KOPT-K1 (cell line): Measurements from ENCODE around the gene PLCD1.
"Not testable (repeated sequence)": the region's sequence is repeated elsewhere in the genome, so short reads cannot be mapped to it uniquely, and the experiment has no call there.

Experiments
- H3K27ac ChIP-seq: fragments of 200-600 bp; sonication (generic); 2 replicates; pipeline ENCODE4 v1.5.1; 2016; ENCODE audit warnings: antibody characterized with exemption, mild to moderate bottlenecking, low read depth, low read length; ENCODE audit not compliant: poor library complexity, severe bottlenecking
- H3K36me3 ChIP-seq: fragments of 200-600 bp; sonication (generic); 2 replicates; pipeline ENCODE4 v1.5.1; 2017; ENCODE audit warnings: antibody characterized with exemption, mild to moderate bottlenecking, low read length, moderate library complexity; ENCODE audit not compliant: insufficient read depth
- H3K9me3 ChIP-seq: fragments of 200-600 bp; sonication (generic); 2 replicates; pipeline ENCODE4 v1.5.1; 2017; ENCODE audit warnings: antibody characterized with exemption, low read length, mild to moderate bottlenecking; ENCODE audit not compliant: insufficient read depth, poor library complexity, severe bottlenecking

Gene PLCD1

GRCh38 chr3:38029400-38030125, at the start of gene PLCD1:
PLCD1 (minus strand) TSS chr3:38029642; CDS start chr3:38029539, 103 bp downstream.
- Histone ChIP-seq H3K9me3 (no peaks in the 10 kb centered on the region), H3K36me3 (no peaks in the 10 kb centered on the region), H3K27ac (no peak within 1 kb of the TSS)

- not testable (repeated sequence) for H3K9me3 ChIP-seq, H3K36me3 ChIP-seq, H3K27ac ChIP-seq
These were observed 47.6 kb upstream of the PLCD1 start for GRCh38 chr3:38077073-38077472.

GRCh38 chr3:38070013-38070412, 40.6 kb upstream of the PLCD1 start:
- no peak overlapping the region for H3K27ac ChIP-seq
- H3K36me3 ChIP-seq: no peaks in the 10 kb centered on the region
- H3K9me3 ChIP-seq: peaks cover 5% of the 10 kb centered on the region

- no peak overlapping the region for H3K27ac ChIP-seq
- H3K36me3 ChIP-seq: no peaks in the 10 kb centered on the region
- peaks cover 8% of the 10 kb centered on the region for H3K9me3 ChIP-seq
These were observed 38.2 kb upstream of the PLCD1 start for GRCh38 chr3:38067508-38068233.

- not testable (repeated sequence) for H3K36me3 ChIP-seq, H3K27ac ChIP-seq
- peaks cover 14% of the 10 kb centered on the region for H3K9me3 ChIP-seq
These were observed 35.0 kb upstream of the PLCD1 start for GRCh38 chr3:38064453-38064852.

- Histone ChIP-seq H3K36me3 (no peaks in the 10 kb centered on the region), H3K27ac (no peak overlapping the region), H3K9me3 (peaks cover 14% of the 10 kb centered on the region)
These were observed 33.4 kb upstream of the PLCD1 start for GRCh38 chr3:38062809-38063208.

GRCh38 chr3:38059591-38059990, 30.1 kb upstream of the PLCD1 start:
- H3K36me3 ChIP-seq: no peaks in the 10 kb centered on the region

GRCh38 chr3:38059148-38059547, 29.7 kb upstream of the PLCD1 start:
- Histone ChIP-seq H3K9me3 (peaks cover 8% of the 10 kb centered on the region), H3K36me3 (no peaks in the 10 kb centered on the region), H3K27ac (no peak overlapping the region)

More at GRCh38 chr3:38059591-38059990, 30.1 kb upstream of the PLCD1 start:
- no peak overlapping the region for H3K27ac ChIP-seq
- peaks cover 8% of the 10 kb centered on the region for H3K9me3 ChIP-seq

GRCh38 chr3:38054499-38055001, 25.1 kb upstream of the PLCD1 start:
- H3K27ac ChIP-seq: no peak overlapping the region
- peaks cover 9% of the 10 kb centered on the region for H3K9me3 ChIP-seq
- no peaks in the 10 kb centered on the region for H3K36me3 ChIP-seq

- H3K36me3 ChIP-seq, H3K27ac ChIP-seq, H3K9me3 ChIP-seq: not testable (repeated sequence)
These were observed 24.5 kb upstream of the PLCD1 start for GRCh38 chr3:38053813-38054498.

- H3K27ac ChIP-seq, H3K36me3 ChIP-seq, H3K9me3 ChIP-seq: not testable (repeated sequence)
These were observed 23.8 kb upstream of the PLCD1 start for GRCh38 chr3:38053286-38053685.

GRCh38 chr3:38051131-38051530, 21.7 kb upstream of the PLCD1 start:
- Histone ChIP-seq H3K9me3 (peaks cover 9% of the 10 kb centered on the region), H3K36me3 (no peaks in the 10 kb centered on the region), H3K27ac (no peak overlapping the region)

GRCh38 chr3:38049358-38050126, 20.1 kb upstream of the PLCD1 start:
- Histone ChIP-seq H3K27ac (no peak overlapping the region), H3K36me3 (no peaks in the 10 kb centered on the region), H3K9me3 (peaks cover 9% of the 10 kb centered on the region)

GRCh38 chr3:38047896-38048295, 18.5 kb upstream of the PLCD1 start:
- peaks cover 9% of the 10 kb centered on the region for H3K9me3 ChIP-seq
- no peaks in the 10 kb centered on the region for H3K36me3 ChIP-seq
- H3K27ac ChIP-seq: no peak overlapping the region

GRCh38 chr3:38046821-38047220, 17.4 kb upstream of the PLCD1 start:
- Histone ChIP-seq H3K27ac (no peak overlapping the region), H3K9me3 (no peaks in the 10 kb centered on the region), H3K36me3 (no peaks in the 10 kb centered on the region)
